Kasumi-1 (cell line): ENCODE results near the gene NRXN3.
"Not testable (repeated sequence)": the region's sequence is repeated elsewhere in the genome, so short reads cannot be mapped to it uniquely, and the experiment has no call there.

Experiments used
- DNase-seq, 2 experiments: peaks; one replicate each; lab custom pipeline; 2025; lab: John Stamatoyannopoulos, UW

NRXN3 gene

DNA sequence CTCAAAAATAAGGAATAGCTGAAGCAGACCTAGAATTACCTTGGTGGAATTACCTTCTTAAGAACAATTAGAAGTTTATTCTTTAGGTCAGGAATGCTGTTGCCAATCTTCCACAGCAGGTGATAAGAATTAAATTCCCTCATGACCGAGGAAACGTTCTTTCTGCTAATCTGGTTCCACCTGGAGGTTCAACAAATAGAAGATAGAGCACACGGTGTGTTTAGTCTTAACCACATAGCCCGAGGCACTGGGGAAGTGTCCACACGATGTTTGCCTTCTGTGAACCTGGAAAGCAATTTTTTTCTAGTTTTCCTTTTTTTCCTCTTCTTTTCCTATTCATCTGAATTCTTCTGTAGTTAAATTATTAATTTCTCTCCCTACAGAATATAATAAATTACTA is 906.9 kb downstream of the NRXN3 start:
- no peak for DNase-seq

DNA sequence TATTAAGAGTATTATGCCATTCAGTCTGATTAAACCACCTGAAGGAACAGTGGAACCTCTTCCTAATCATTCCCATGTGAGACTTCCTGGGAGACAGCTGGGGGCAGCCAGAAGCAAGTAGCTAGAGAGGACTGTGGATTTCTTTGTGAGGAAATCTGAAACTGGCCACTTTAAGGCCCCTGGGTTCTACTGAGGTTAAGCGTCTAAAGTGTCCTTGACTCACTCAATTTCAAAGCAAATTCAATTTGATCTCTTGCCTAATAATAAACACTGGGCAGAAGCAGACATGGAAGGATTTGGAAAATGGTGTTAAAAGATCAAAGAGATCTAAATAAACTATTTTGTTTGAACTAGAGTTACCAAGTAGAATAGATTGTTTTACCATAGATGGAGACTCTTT is 909.9 kb downstream of the NRXN3 start:
- DNase-seq, result no peak

- no peak for DNase-seq
Measured at GRCh38 chr14:79082883-79083282, 912.7 kb downstream of the NRXN3 start.

- no peak for DNase-seq
Measured at GRCh38 chr14:79083356-79083755, 913.2 kb downstream of the NRXN3 start.

- no peak for DNase-seq
Measured at GRCh38 chr14:79084861-79085260, 914.7 kb downstream of the NRXN3 start.

DNA sequence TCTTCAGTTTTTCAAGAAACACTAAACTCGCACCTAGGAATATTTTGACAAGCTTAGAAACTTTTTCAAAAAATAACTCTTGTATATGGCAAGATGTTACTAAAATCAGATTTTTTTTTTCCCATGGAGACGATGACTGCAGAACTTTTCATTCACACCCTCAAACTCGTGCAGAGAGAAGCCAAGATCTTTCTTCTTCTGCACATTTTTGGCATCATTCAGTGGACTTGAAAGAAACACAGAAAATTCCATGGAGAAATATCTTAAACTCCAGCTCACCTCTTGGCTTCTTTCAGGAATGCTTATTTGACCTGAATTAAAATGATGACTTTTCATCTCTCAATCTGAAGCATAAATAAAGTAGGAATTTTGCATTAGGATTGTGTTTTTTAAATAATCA is 919.4 kb downstream of the NRXN3 start:
- no peak for DNase-seq

DNA sequence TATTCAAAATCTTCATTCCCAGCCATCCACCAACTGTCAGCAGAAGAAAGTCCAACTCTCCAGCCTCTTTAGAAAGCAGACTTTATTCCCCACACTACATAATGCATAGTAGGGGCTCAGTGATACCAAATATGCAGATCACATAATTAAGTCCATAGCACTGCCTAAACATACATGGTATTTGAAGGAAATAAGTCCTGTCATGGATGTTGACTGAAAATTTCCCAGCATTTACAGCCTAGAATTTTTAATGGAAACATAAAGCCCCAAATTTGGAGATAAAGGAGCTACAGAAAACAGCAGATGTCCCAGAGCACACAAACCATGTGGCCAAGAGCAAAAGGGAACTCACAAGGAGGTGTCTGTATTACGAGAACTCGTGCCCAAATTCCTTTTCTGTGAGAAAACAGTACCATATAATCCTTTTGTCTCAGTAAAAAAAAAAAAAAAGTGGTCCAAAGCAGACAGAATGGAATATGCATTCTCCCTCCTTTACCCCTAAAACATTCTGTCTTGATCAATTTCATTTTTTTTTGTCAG is 920.5 kb downstream of the NRXN3 start:
- DNase-seq, result no peak

DNA sequence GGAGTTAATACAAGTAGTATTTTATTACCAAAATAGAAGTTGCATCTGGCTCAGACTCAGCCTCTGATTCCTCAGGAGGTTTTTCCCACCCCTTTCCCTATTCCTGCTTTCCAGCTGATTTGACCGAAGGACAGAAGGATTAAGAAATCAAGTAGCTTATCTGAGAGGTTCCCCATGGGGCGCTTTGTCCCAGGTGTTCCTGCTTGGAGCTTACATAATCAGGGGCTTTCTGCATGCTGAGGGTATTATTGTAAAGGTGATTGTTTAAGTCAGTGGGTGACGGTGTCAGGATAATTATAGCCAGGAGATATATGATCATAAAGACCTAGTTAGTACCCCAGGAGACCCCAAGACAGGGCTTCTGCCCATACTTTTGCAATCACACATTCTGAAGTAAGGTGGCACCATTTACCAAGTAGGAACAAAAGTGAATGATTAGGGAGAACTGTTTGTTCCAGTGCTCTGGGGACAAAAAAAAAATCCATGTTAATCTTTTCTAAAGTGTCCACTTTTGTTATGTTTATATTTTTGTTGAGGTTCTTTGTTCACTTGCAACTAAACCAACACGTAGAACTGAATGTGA is 921.3 kb downstream of the NRXN3 start:
- no peak for DNase-seq

DNA sequence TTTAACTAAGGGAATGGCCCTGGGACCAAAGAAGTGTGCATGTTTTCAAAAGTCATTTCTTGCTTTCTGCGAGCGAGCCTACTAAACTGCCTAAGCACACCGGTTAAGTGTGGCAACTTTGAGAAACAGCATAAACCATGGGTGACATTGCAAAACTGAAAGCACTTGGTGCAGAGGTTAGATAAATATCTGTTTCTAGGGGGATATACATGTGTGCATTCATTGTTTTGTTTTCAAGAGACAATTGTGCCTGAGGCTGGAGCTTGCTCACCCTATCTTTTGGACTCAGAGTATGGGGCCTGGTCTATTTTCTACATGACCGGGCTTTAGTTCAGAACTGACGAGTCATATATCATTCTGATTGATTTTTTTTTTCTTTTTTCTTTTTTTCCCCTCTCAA is 923.4 kb downstream of the NRXN3 start:
- DNase-seq, result no peak

- no peak for DNase-seq
Measured at GRCh38 chr14:79094951-79095350, 924.8 kb downstream of the NRXN3 start.

DNA sequence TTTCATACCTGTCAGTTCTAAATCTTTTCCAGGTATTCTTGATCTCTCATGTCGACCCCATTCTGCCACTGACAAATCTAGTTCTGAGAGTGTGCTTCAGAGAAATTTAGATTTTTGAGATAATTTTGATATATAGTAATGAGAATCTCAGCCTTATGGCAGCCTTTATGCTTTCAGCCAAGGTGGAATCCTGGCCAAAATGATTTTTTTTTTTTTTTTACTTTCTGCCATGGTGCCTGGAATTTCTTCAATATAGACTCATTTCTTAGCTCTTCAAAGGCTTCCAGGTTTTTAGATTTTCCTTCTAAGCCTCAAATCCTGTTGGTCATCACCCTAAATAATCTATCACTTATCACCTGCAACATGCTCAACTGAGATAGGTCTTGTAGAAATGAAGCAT is 926.6 kb downstream of the NRXN3 start:
- no peak for DNase-seq

GRCh38 chr14:79098324-79098723 is 928.2 kb downstream of the NRXN3 start:
- no peak for DNase-seq

GRCh38 chr14:79100578-79100977 is 930.4 kb downstream of the NRXN3 start:
- no peak for DNase-seq

GRCh38 chr14:79101388-79101787 is 931.2 kb downstream of the NRXN3 start:
- DNase-seq, result peak in 1 of 2 experiments; percentile 8

DNA sequence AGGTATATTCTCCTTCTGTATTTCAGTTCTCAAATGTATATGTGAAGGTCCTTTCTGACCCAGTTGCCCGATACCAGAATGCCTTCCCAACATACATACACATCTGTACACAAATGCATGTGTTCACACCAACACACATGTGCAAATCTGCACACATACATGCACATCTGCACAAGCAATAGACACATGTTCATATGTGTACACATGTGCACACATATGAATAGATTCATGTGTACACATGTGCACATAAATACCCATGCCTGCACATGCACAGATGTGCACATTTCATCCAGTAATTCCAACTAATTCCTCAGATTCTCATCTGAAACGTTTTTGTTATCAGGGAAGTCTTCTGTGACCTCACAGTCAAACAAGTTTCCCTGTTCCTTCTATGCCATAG is 933.6 kb downstream of the NRXN3 start:
- no peak for DNase-seq

GRCh38 chr14:79110564-79110963 is 940.4 kb downstream of the NRXN3 start:
- not testable (repeated sequence) for DNase-seq

GRCh38 chr14:79111987-79112501 is 941.9 kb downstream of the NRXN3 start:
- DNase-seq, result no peak

DNA sequence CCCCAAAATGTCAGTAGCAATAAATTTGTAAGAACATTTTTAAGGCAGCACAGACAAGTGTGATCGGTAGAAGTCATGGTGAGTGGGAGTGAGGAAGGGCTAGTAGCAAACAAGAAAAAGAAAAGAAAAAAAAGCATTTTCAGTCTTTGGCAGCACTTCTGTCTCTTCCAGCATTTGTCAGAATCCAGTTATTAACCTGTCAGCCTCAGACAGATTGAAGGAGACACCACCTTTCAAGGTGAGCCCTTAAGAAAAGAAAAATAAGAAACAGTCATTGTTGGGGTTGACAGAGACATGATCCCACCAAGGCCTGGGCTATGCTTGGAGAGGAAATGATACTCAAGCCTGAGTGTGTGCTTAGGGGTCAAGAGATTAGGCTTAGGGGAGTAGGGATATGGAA is 947.4 kb downstream of the NRXN3 start:
- no peak for DNase-seq

- DNase-seq, result no peak
Measured at GRCh38 chr14:79118291-79118690, 948.1 kb downstream of the NRXN3 start.

- peak; percentile 25 to 30 for DNase-seq
Measured at GRCh38 chr14:79134361-79134760, 964.2 kb downstream of the NRXN3 start.

GRCh38 chr14:79136071-79137044 is 966.2 kb downstream of the NRXN3 start:
- no peak for DNase-seq

- DNase-seq, result no peak
Measured at GRCh38 chr14:79137045-79137430, 966.9 kb downstream of the NRXN3 start.

DNA sequence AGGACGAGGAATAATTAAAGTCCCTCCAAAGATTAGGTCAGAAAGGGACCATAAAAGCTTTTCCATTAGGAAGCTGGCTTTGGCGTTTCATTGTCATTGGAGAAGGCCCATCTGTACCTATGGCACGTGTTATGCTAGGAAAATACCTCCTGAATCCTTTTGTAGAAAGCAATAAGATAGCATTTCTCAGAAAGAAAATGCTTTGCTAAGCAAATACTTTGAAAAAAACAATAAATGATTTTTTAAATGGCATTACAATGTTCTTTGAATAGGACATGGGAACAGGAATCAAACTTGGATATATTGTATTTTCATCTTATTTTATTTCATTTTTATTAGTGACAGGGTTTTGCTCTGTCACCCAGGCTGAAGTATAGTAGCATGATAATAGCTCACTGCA is 967.7 kb downstream of the NRXN3 start:
- no peak for DNase-seq
